CD4-positive, alpha-beta T cell treated with Interleukin-17A for 1 hour (primary cell): ENCODE measurements around the gene UCK2.

Experiments used
- DNase-seq: peaks from one replicate; pipeline ENCODE4 v3.0.0-alpha.2; 2020

The UCK2 gene

GRCh38 chr1:165884009-165884689 is 56.7 kb downstream of the UCK2 start:
- DNase-seq = no peak

DNA sequence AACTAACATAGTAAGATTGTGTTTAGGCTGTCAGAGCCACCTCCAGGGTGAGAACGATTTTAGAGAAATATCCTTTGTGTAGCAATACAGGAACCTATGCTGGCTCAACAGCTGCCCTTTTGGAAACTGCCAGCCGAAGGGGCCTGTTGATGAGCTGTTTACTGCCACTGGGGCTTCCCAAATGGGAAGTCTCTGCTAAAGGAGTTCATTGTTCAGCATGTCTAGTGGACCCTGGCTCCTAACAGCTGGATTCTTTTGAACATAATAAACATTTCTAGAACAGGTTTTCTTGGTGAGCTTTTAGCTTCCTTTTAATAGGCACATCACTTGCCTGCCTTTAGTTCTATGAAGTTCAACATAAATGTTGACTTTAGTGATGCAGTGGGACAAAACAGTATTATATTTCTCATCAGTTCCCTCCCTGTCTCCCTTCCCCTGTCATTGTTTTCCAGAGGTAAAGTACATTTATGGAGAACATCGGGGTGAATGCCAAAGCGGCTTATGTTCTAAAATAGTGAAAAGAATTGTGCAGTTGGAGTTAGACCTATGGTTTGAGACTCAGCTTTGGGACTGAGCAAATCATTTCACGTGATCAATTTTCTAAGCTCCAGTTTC is 57.4 kb downstream of the UCK2 start:
- no peak for DNase-seq

DNA sequence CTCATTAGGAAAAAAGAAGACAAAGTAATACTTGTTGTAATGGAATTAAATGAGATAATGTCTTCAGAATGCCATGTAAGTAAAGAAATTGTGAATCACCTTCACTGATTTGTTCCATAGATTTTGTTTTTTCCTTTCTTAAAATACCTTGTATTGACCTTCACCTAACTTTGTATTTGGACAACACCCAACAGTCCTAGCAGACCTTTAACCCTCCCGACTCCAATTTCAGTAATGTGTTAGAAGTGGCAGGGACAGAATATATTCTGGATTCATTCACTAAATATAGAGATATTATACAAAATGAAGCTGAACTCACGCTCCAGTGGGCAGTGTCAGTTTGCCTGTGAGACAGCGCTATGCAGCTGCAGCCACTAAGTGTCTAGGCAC is 57.9 kb downstream of the UCK2 start:
- no peak for DNase-seq

GRCh38 chr1:165886193-165886592 is 58.8 kb downstream of the UCK2 start:
- DNase-seq = no peak

DNA sequence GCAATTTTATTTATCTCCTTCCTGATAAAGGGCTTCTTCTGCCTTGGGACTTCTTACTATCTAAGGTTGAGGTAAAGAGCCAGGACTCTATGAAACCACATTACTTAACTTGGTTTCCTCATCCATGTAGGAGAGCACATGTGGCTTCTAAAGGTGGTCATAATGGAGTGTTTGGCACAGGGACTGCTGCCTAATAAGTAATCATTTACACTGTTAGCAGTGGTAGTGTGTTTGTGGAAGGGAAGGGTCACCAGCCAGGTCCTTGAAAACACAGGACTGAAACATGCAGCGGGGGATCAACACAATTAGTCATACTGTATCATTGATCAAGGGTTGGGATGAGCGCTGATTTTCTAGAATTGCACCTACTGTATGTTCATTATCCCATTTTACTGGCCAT is 59.6 kb downstream of the UCK2 start:
- no peak for DNase-seq

DNA sequence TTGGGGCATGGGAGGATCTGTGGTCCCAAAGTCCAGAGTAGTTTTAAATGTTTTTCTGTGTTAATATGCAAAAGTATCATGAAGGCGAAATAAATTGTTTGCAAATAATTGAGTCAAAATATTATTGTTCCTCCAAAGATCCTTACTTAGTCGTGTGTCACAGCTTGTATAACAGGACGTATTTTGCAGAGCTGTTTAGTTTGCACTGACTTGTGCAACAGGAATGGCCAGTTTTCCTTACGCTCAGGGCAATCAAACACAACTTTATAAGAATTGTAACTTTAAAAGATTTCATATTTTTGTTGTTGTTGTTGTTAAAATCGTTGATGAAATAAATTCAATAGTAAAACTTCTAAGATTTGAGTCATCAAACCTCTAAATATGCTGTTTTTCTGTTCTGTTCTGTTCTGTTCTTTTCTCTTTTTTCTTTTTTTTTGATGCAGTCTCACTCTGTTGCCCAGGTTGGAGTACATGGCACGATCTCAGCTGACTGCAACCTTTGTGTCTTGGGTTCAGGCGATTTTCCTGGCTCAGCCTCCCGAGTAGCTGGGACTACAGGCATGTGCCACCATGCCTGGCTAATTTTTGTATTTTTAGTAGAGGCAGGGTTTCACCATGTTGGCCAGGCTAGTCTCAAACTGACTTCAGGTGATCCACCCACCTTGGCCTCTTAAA is 60.6 kb downstream of the UCK2 start:
- DNase-seq = no peak

- DNase-seq = no peak
These were observed 61.1 kb downstream of the UCK2 start for GRCh38 chr1:165888552-165888920.

GRCh38 chr1:165890684-165891083 is 63.3 kb downstream of the UCK2 start:
- DNase-seq = no peak

GRCh38 chr1:165891111-165891860 is 63.9 kb downstream of the UCK2 start:
- DNase-seq = no peak

GRCh38 chr1:165892935-165893334 is 65.5 kb downstream of the UCK2 start:
- DNase-seq = no peak

DNA sequence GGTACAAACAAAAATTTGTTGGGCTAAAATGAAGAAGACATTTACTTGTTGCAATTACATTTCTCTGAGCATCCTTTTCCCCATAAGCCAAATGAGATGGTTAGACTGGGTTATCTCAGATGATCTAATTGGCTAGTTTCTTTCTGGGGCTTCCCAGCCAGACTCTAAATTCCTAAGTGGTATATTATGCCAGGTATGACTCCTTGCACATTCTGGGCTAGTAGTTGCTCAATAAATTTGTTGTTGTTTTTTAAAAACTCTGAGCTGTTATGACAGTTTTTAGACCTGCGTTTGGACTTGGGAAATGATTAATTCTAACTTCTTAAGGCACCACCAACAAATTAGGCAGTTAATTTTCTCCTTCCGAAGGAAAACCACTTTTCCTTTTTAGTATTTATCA is 66.1 kb downstream of the UCK2 start:
- DNase-seq = no peak

DNA sequence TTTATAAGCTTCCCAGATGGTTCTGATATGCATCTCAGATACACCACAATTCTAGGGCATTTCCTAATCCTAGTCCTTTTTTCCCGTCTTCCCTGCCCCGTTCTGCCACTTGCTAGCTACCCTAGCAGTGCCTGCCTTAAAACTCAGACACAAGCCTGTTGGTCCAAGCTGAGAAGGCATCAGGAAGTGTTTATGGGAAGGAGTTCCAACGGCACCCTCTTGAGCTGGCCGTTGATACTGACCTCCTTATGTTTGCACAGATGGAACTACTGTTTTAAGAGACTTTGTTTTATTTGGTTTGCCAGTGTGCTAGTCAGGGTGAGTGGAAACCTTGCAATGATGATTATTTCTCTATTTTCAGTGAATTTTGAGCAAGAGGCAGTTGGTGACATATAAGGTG is 67.2 kb downstream of the UCK2 start:
- no peak for DNase-seq

DNA sequence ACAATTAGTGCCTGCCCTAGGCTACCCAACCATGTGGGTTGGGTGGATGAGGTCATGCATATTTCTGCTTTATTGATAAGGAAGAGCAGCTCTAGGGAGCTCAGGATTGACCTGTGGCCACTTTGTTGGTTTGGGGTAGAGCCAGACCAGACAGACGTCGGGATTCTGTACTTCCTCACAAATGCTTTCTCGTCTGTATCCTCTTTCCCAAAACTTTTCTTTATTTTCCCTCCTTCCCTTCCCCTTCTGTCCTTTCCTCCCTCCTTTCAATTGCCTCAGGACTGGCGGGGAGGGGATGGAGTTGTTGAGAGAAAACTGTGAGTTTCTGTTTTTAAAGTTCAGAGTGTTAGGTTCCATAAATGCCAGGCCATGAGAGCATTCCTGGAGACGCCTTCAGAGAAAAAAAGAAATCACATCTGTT is 68.0 kb downstream of the UCK2 start:
- DNase-seq = no peak

- DNase-seq = no peak
These were observed 68.9 kb downstream of the UCK2 start for GRCh38 chr1:165896277-165896676.

DNA sequence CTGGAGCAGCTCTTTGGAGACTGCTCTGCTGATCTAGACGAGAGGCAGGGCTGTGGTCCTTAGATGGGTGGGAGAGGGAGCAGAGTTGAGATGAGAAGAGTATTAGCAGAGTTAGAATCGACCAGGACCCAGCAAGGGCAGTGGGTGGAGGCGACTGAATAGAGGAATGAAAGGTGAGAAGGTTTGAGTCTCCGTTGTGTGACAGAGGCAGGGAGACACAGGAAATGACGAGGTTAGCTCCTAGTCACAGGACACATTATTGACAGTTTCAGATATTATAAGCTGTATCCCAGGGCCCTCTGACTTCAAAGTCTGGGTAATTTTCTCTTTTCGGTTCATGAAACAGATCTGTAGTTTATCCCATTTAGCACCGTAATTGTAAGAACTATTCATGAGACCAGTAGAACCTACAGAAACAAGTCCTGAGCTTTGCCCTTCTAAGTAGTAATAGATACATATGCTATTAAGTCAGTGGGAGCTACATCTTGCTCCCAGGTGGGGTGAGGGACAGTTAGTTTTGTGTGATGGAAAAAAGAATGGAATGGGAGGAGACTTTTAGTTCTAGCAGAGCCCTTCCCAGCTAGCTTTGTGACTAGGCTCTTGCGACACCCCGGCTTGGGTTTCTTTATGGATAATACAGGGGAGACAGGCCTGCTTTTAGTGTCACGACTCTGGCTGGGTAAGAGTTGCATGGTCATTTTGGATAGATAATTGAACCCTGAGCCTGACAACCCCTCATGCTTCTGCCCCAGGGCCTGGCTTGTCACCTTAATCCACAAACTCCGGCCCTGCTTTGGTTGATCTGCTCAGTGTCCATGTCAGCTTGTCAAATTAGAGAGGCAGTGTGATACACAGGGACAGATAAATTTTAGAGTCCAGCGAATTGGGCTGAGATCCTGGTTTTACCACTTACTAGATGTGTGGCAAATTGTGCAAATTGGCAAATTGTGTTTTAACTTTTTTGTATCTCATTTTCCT is 70.2 kb downstream of the UCK2 start:
- peak; percentile 20 for DNase-seq

GRCh38 chr1:165898837-165899236 is 71.4 kb downstream of the UCK2 start:
- DNase-seq = no peak

GRCh38 chr1:165899461-165899941 is 72.1 kb downstream of the UCK2 start:
- DNase-seq = no peak

DNA sequence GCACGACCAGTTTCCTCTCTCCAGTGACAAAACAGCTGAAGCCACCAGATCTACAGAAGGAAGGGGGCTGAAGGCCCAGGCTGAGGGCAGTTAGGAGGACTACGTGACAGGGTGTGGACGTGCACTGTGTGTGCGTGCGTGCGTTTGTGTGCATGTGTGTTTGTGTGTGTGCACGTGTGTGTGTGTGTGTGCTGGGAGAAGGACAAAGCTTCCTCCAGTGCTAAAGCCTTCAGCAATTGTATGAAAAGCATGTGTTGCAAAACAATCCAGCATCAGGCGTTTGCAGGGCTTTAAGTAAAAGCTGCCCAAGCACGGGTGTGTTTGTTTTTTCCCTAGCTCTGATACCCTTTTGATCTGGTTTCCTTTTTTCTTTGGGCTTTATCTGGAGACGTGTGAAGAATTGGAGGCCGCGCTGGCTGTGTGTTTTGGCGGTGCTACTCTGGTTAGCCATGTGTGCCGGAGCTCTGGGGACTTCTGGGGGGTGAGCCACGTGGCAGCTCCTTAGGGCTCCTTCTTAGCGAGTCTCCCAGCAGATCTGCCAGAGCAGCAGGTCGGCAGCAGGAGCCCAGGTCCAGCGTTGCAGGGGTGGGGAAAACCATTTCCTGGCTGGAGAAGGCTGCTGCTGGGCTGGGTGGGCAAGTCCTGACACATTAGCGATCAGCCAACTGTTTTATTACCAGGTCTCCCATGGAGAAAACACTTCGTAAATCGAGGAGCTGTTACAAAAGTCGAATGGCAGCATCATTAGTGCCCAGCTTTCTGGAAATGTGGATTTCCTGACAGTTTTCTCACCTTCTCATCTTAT is 73.4 kb downstream of the UCK2 start:
- DNase-seq = no peak

- no peak for DNase-seq
These were observed 75.2 kb downstream of the UCK2 start for GRCh38 chr1:165902565-165902964.

DNA sequence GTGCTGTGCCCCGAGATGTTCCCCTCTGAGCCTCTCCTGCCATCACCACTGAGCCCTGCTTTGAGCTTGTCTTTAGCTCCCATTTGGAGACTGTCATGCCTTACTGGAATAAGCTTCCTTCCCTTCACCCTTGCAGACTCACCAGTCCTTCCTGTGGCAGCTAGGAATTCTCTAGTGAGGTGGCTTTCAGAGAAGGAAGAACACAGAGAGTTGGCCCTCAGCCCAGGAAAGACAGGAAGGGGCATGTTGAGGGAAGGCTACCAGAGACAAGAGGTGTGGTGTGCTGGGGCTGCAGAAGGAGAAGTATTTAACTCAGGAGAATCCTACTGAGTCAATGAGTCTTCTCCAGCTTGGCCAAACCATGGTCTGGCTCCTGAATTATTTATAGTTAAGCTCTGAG is 76.3 kb downstream of the UCK2 start:
- no peak for DNase-seq

DNA sequence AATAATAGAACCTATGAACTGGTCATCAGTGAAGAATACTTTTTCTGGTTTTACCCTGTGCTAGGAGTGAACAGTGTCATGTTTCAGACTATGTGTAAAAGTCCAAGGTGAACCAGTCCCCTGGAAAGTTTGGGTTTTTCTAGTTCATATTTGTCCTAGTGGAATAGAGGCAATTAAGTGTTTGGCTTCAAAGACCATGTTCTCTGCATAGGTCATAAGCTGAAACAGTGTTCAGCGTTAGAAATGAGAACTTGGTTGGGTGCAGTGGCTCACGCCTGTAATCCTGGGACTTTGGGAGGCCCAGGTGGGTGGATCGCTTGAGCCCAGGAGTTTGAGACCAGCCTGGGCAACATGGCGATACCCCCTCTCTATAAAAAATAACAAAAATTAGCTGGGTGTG is 77.5 kb downstream of the UCK2 start:
- no peak for DNase-seq

DNA sequence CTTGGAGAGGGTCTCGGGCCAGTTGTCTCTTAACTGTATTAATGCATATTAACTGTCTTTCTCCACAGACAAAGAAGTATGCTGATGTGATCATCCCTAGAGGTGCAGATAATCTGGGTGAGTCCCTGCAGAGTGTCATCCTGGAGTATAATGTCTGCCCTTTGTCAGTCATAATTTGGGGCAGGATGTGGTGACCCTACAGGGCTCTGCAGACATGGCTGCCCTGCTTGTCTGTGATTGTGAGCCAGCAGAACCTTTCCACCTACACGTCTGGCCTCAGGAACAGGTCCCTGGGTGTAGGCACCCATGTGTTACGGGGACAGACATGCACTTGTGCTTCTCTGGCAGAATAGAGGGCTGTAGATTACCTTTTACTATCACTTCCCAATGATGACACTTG is 78.4 kb downstream of the UCK2 start:
- DNase-seq = no peak
